ENCODE data around the gene UBE2J1. TPM values are rescaled to one million over a fixed set of nuclear protein-coding genes. Genes with fewer than 3 reads are reported as not detected.

Gene UBE2J1
- total RNA-seq, 6 donors from 2014 or later = 16.5 to 55.5 (median 37.4) TPM

DNA sequence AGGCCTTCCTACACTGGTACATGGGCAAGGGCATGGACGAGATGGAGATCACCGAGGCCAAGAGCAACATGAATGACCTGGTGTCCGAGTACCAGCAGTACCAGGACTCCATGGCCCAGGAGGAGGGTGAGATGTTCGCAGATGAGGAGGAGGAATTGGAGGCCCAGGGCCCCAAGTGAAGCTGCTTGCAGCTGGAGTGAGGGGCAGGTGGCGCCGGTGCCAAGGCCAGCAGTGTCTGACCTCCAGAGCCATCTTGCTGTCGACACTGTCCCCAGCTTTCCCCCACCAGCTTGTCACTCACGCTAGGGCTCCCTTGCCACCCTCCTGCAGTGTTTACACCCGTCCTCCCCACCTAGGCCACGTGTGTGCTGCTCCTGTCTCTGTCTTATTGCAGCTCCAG is 49.6 kb downstream of the UBE2J1 start:
- WGBS, 2 donors = 86 to 89% methylated on average over 8 to 10 of the region's 10 CpGs

GRCh38 chr6:89302195-89302770 is 50.2 kb downstream of the UBE2J1 start:
- ATAC-seq (ENCODE audit: low FRiP score in 2 of 2) = no peak
- WGBS, 2 donors = 92 to 100% methylated on average over 2 to 19 of the region's 22 CpGs

More for the DNA sequence above, 49.6 kb downstream of the UBE2J1 start:
- Histone ChIP-seq H3K4me1 (peaks cover 0 to 8% (median 3%) of the 10 kb centered on the region in 4 donors), H3K9me3 (no peaks in the 10 kb centered on the region), H3K36me3 (no peaks in the 10 kb centered on the region), H3K4me3 (no peak overlapping the region), H3K27me3 (no peaks in the 10 kb centered on the region), H3K27ac (no peak overlapping the region)
- DNase-seq = peak in 1 of 2 donors; percentile 51
- TF ChIP-seq POLR2AphosphoS5 (IDR thresholded peaks at IDR 0.05) (no peak), EP300 (IDR thresholded peaks at IDR 0.05) (no peak), POLR2A (IDR thresholded peaks at IDR 0.05) (no peak)
- TF ChIP-seq, protein P1, sequence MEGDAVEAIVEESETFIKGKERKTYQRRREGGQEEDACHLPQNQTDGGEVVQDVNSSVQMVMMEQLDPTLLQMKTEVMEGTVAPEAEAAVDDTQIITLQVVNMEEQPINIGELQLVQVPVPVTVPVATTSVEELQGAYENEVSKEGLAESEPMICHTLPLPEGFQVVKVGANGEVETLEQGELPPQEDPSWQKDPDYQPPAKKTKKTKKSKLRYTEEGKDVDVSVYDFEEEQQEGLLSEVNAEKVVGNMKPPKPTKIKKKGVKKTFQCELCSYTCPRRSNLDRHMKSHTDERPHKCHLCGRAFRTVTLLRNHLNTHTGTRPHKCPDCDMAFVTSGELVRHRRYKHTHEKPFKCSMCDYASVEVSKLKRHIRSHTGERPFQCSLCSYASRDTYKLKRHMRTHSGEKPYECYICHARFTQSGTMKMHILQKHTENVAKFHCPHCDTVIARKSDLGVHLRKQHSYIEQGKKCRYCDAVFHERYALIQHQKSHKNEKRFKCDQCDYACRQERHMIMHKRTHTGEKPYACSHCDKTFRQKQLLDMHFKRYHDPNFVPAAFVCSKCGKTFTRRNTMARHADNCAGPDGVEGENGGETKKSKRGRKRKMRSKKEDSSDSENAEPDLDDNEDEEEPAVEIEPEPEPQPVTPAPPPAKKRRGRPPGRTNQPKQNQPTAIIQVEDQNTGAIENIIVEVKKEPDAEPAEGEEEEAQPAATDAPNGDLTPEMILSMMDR (IDR thresholded peaks at IDR 0.05) = no peak
- no peak for ATAC-seq (ENCODE audit: low FRiP score in 2 of 2)

GRCh38 chr6:89301586-89302194 is 50.8 kb downstream of the UBE2J1 start:
- Histone ChIP-seq H3K9me3 (no peaks in the 10 kb centered on the region), H3K4me1 (peaks cover 0 to 12% (median 3%) of the 10 kb centered on the region in 4 donors), H3K27ac (no peak overlapping the region), H3K4me3 (no peak overlapping the region), H3K36me3 (no peaks in the 10 kb centered on the region), H3K27me3 (no peaks in the 10 kb centered on the region)
- no peak for ATAC-seq (ENCODE audit: low FRiP score in 2 of 2)
- DNase-seq = peak in 1 of 2 donors; percentile 56
- TF ChIP-seq, protein P1 (IDR thresholded peaks at IDR 0.05) = no peak
- TF ChIP-seq POLR2A (IDR thresholded peaks at IDR 0.05) = no peak
- TF ChIP-seq POLR2AphosphoS5 (IDR thresholded peaks at IDR 0.05) = no peak
- TF ChIP-seq EP300 (IDR thresholded peaks at IDR 0.05) = no peak
- WGBS, 2 donors = 93 to 97% methylated on average over 11 to 25 of the region's 25 CpGs

More at GRCh38 chr6:89302195-89302770, 50.2 kb downstream of the UBE2J1 start:
- no peaks in the 10 kb centered on the region for H3K27me3 ChIP-seq
- TF ChIP-seq POLR2AphosphoS5 (IDR thresholded peaks at IDR 0.05) (no peak), EP300 (IDR thresholded peaks at IDR 0.05) (no peak), POLR2A (IDR thresholded peaks at IDR 0.05) (no peak)
- TF ChIP-seq, protein P1 (IDR thresholded peaks at IDR 0.05) = no peak
- peaks cover 0 to 12% (median 3%) of the 10 kb centered on the region in 4 donors for H3K4me1 ChIP-seq
- no peak overlapping the region for H3K27ac ChIP-seq
- no peak overlapping the region for H3K4me3 ChIP-seq
- DNase-seq = peak in 1 of 2 donors; percentile 70
- H3K9me3 ChIP-seq = no peaks in the 10 kb centered on the region
- H3K36me3 ChIP-seq = no peaks in the 10 kb centered on the region

- Histone ChIP-seq H3K4me3 (no peak overlapping the region), H3K27ac (no peak overlapping the region), H3K36me3 (no peaks in the 10 kb centered on the region), H3K4me1 (peaks cover 0 to 12% (median 3%) of the 10 kb centered on the region in 4 donors), H3K9me3 (no peaks in the 10 kb centered on the region), H3K27me3 (no peaks in the 10 kb centered on the region)
- 81 to 82% methylated on average over 7 of the region's 7 CpGs for WGBS, 2 donors
- TF ChIP-seq EP300 (IDR thresholded peaks at IDR 0.05) (no peak), POLR2A (IDR thresholded peaks at IDR 0.05) (no peak), POLR2AphosphoS5 (IDR thresholded peaks at IDR 0.05) (no peak)
- DNase-seq = no peak
- ATAC-seq (ENCODE audit: low FRiP score in 2 of 2) = no peak
Measured at GRCh38 chr6:89299466-89299850, 53.1 kb downstream of the UBE2J1 start.

DNA sequence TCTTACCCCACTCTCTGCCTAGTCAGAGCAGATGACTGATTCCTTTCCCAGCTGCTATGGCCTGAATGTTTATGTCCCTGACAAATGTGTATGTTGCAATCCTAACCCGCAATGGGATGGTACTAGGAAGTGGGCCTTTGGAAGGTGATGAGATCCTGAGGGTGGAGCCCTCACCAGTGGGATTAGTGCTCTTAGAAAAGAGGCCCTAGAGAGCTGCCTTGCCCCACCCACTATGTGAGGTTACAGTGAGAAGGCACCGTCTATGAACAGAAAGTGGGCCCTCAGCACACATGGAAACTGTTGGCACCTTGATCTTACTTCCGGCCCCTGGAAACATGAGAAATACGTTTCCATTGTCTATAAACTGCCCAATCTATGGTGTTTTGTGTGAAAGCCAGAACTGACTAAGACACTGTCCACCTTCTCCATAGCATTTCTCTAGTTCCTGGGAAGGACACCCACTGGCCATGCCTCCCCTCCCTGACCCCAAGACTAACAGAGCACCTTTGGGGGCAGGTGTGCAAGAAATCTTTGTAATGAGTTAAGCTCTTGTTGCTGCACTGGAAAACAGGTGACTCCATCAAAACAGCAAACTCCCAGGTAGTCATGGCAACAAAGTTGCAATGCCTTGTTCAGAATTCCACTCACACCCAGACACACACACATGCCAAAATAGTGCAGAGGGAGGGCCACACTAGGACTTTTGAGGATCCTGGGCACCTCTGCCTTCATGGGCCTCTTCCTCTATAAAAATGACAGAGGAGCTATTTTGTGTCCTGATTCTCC is 53.6 kb downstream of the UBE2J1 start:
- ATAC-seq (ENCODE audit: low FRiP score in 2 of 2) = peak; percentile 13 to 34
- Histone ChIP-seq H3K27me3 (no peaks in the 10 kb centered on the region), H3K4me1 (peaks cover 0 to 12% (median 3%) of the 10 kb centered on the region in 4 donors), H3K9me3 (no peaks in the 10 kb centered on the region), H3K36me3 (no peaks in the 10 kb centered on the region), H3K27ac (no peak overlapping the region), H3K4me3 (no peak overlapping the region)
- TF ChIP-seq EP300 (IDR thresholded peaks at IDR 0.05) = no peak
- TF ChIP-seq POLR2AphosphoS5 (IDR thresholded peaks at IDR 0.05) = no peak
- no peak for TF ChIP-seq POLR2A (IDR thresholded peaks at IDR 0.05)
- TF ChIP-seq, protein P1 (IDR thresholded peaks at IDR 0.05) = no peak
- 58 to 78% methylated on average over 4 of the region's 4 CpGs for WGBS, 2 donors
- DNase-seq = no peak

Measured in upper lobe of left lung (tissue), 6 donors.